Measurements from ENCODE around the gene GPR137B. TPM values are rescaled to one million over a fixed set of nuclear protein-coding genes. Genes with fewer than 3 reads are reported as not detected.

GPR137B gene, protein sequence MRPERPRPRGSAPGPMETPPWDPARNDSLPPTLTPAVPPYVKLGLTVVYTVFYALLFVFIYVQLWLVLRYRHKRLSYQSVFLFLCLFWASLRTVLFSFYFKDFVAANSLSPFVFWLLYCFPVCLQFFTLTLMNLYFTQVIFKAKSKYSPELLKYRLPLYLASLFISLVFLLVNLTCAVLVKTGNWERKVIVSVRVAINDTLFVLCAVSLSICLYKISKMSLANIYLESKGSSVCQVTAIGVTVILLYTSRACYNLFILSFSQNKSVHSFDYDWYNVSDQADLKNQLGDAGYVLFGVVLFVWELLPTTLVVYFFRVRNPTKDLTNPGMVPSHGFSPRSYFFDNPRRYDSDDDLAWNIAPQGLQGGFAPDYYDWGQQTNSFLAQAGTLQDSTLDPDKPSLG
- total RNA-seq (2011; cell fraction: chromatin; rRNA removed; ENCODE audit: low replicate concordance), result 0.28 and 0.65 TPM in 2 replicates
- 0.17 and 0.79 TPM in 2 replicates for total RNA-seq (2011; cell fraction: nucleolus; rRNA removed)
- 0.22 and 2.1 TPM in 2 replicates for total RNA-seq (2011; cell fraction: nucleoplasm; rRNA removed)
- total RNA-seq (2014; rRNA removed) (0.36 and 0.94 TPM in 2 replicates), total RNA-seq (2014; rRNA removed; fragmentation: Illumina TruSeq; extraction: Trizol) (0.70 and 0.76 TPM in 2 replicates), total RNA-seq (2015; rRNA removed; fragmentation: Illumina TruSeq; extraction: Trizol) (0.75 and 0.87 TPM in 2 replicates), total RNA-seq (2021) (0.49 and 0.62 TPM in 2 replicates), polyA plus RNA-seq (2011; rRNA removed) (0.04 and 0.28 TPM in 2 replicates), polyA plus RNA-seq (2014; fragmentation: Illumina TruSeq; extraction: Trizol) (1.0 and 1.1 TPM in 2 replicates), polyA plus RNA-seq (2014; fragmentation: Nextera tagmentation; extraction: Ambion mirVana) (under 1 TPM; 0.14 to 0.35 TPM), polyA plus RNA-seq (2014; rRNA removed) (0.49 and 0.62 TPM in 2 replicates), polyA minus RNA-seq (2011; rRNA and poly(A)+ RNA removed) (0.27 TPM in 1 of 2 replicates, not detected in the other), Bru-seq, nascent RNA (percentile 40 among the genes with signal in this experiment), BruChase-seq, experiment 1, labeled RNA remaining after a 2-hour chase (percentile 44 among the genes with signal in this experiment), BruChase-seq, experiment 2, labeled RNA remaining after a 6-hour chase (percentile 45 among the genes with signal in this experiment)
- polyA plus RNA-seq (2011; cell fraction: cytosol; rRNA removed), result 0.07 and 0.19 TPM in 2 replicates
- polyA plus RNA-seq (2011; cell fraction: nucleus; rRNA removed), result 0.30 and 0.60 TPM in 2 replicates
- polyA plus RNA-seq (2012), result 0.78 and 1.8 TPM in 2 replicates
- not detected in 2 replicates for polyA minus RNA-seq (2011; cell fraction: cytosol; rRNA and poly(A)+ RNA removed)
- polyA minus RNA-seq (2011; cell fraction: nucleus; rRNA and poly(A)+ RNA removed), result 0.13 TPM in 1 of 2 replicates, not detected in the other
- long read RNA-seq, experiment 1, partial matches to known transcripts, result 0 of 1 reads
- long read RNA-seq, experiment 1, other reads (novel, unspliced or antisense), result 1 of 1 reads
- long read RNA-seq, experiment 2, result 0 reads
- long read RNA-seq, experiment 3, result 0 reads

DNA sequence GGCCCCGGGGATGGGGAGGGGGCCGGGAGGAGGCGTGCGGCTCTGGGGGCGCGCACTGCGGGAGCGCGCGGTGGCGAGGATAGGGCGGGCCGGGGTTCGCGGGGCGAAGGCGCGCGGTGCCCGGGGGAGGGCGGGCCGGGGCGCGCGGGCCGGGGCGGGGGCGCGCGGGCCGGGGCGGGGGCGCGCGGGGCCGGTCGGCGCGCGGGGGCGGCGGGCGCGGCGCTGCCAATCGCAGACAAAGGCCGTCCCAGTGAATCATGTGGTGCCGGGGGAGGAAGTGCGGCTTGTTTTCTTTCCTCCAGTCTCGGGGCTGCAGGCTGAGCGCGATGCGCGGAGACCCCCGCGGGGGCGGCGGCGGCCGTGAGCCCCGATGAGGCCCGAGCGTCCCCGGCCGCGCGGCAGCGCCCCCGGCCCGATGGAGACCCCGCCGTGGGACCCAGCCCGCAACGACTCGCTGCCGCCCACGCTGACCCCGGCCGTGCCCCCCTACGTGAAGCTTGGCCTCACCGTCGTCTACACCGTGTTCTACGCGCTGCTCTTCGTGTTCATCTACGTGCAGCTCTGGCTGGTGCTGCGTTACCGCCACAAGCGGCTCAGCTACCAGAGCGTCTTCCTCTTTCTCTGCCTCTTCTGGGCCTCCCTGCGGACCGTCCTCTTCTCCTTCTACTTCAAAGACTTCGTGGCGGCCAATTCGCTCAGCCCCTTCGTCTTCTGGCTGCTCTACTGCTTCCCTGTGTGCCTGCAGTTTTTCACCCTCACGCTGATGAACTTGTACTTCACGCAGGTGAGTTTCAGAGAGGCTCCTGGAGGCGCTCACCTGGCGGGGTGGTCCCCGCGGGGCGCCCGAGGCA is at the start of gene GPR137B:
TSS of gene GPR137B (plus strand) at position 287 of the 851 bp plus-strand sequence. CDS start at position 371, 84 bp downstream.
- H3K9me1 ChIP-seq (ENCODE audit: control insufficient read depth, insufficient read depth, low read length), result no peaks in the 10 kb centered on the region
- intact Hi-C loops (cut with micrococcal nuclease) (no loop called here), in situ Hi-C loops (cut with MboI) (no loop called here)
- H3K4me1 ChIP-seq (replicated peaks in 1 of 2; ENCODE audit: control insufficient read depth in 2 of 2, insufficient read depth in 2 of 2, low read length in 2 of 2), result peaks cover 0 to 15% of the 10 kb centered on the region in 2 experiments; a peak in 2 of 5 replicates
- H2AFZ ChIP-seq (ENCODE audit: low read depth, low read length), result peak within 1 kb of the TSS; percentile 73; the same call in 1 of the 2 replicates
- ChIA-PET CTCF (ENCODE audit: low intra/inter-chr PET ratio) (no interaction called here), POLR2A (interaction anchor here (0.6 to 2.2 kb wide), 2 partner anchors 9 to 438 kb away, joined by 5 to 11 read pairs; no protein-coding TSS in a partner anchor)
- ATAC-seq, result no peak
- 0 out of 2 replicates have a peak, but pooled peaks cover 5% of the 10 kb centered on the region for H4K20me1 ChIP-seq (replicated peaks; ENCODE audit: control insufficient read depth, insufficient read depth, low read length)
- no TSS peak for BruUV-seq (replicated peaks)
- FAIRE-seq, result no peak
- peaks cover 55 to 72% of the 10 kb centered on the region in 2 experiments for H3K27me3 ChIP-seq (ENCODE audit: control insufficient read depth in 2 of 2, insufficient read depth in 2 of 2, low read length in 2 of 2)
- no peak within 1 kb of the TSS for H3K27ac ChIP-seq (ENCODE audit: extremely low read depth, low read depth, low read length)
- H3K36me3 ChIP-seq (ENCODE audit: control insufficient read depth, insufficient read depth, low read length), result no peaks in the 10 kb centered on the region
- 28% methylated on average over 40 of the region's 105 CpGs for WGBS (ENCODE audit: insufficient coverage, low coverage, missing lambda C conversion rate)
- H3K9ac ChIP-seq (ENCODE audit: insufficient read depth in 1 of 2, low read depth in 2 of 2, low read length in 2 of 2), result peak within 1 kb of the TSS in 1 of 2 experiments; percentile 70; a peak in 2 of 4 replicates
- peak; percentile 27 to 49 (median 41) for DNase-seq (ENCODE audit: extremely low read depth in 1 of 4, low spot score in 3 of 4)
- no peaks in the 10 kb centered on the region for H3K79me2 ChIP-seq (ENCODE audit: control insufficient read depth, insufficient read depth, low read length)
- no peaks in the 10 kb centered on the region for H3K9me3 ChIP-seq (replicated peaks; ENCODE audit: control insufficient read depth, insufficient read depth, low read depth, low read length)
- peak within 1 kb of the TSS; percentile 69 for H3K4me2 ChIP-seq (ENCODE audit: insufficient read depth, low read length)
- H3K4me3 ChIP-seq, result peak within 1 kb of the TSS; percentile 38
- TF ChIP-seq ZNF644 (tag; IDR thresholded peaks at IDR 0.05; ENCODE audit: low read depth), result 0 out of 2 replicates have a peak, but pooled peaks have one; percentile 44
- no peak for TF ChIP-seq DLX4 (CRISPR knock-in tag; IDR thresholded peaks at IDR 0.05)
- TF ChIP-seq CGGBP1 (CRISPR knock-in tag; IDR thresholded peaks at IDR 0.05), result no peak
- 0 out of 2 replicates have a peak, but pooled peaks have one; percentile 25 for TF ChIP-seq ZNF766 (CRISPR knock-in tag; conservative IDR thresholded peaks at IDR 0.05)
- TF ChIP-seq ZNF57 (CRISPR knock-in tag; IDR thresholded peaks at IDR 0.05), result no peak
- no peak for TF ChIP-seq RERE (CRISPR knock-in tag; IDR thresholded peaks at IDR 0.05; ENCODE audit: borderline replicate concordance)
- TF ChIP-seq L3MBTL2 (IDR thresholded peaks at IDR 0.05), result peak; percentile 17; the same call in 1 of the 2 replicates

Measured in K562 (cell line).